HCT116 (cell line): ENCODE results near the gene GATAD1. TPM values are rescaled to one million over a fixed set of nuclear protein-coding genes. Genes with fewer than 3 reads are reported as not detected.

Source experiments
- ATAC-seq: fragments of 200-7000 bp; cut with Tn5 transposase; 2 replicates; pipeline ENCODE4 v1.9.1; 2020; ENCODE audit warnings: mild to moderate bottlenecking, moderate library complexity
- BruUV-seq: library from RNA; stranded (reverse); fragments of 400-500 nt; replicated peaks from 2 replicates; lab custom pipeline; 2021; lab: Mats Ljungman, UMichigan
- CTCF ChIA-PET: fragments of 300-600 bp; sonication (Branson Sonifier 250); formaldehyde crosslinking; loops from one replicate; lab custom pipeline; 2021; ENCODE audit warnings: antibody characterized with exemption; lab: Charles Lee
- POLR2A ChIA-PET: fragments of 300-600, 350-600 bp; sonication (Branson Sonifier 250); formaldehyde crosslinking; loops from one replicate; lab custom pipeline; 2021; ENCODE audit warnings: antibody characterized with exemption; lab: Charles Lee
- RAD21 ChIA-PET, 2 experiments: fragments of 300-600 bp; sonication (Branson Sonifier 250); formaldehyde crosslinking; loops; one replicate each; lab custom pipeline; 2023; ENCODE audit warnings: low total read pairs in 2 of 2; ENCODE audit not compliant: uncharacterized antibody in 2 of 2, unreplicated experiment in 2 of 2, low non-redundant PET in 1 of 2; lab: Charles Lee
- DNase-seq: peaks from one replicate; pipeline ENCODE4 v3.0.0-alpha.2; 2010; ENCODE audit warnings: low read depth, low spot score
- H2AFZ ChIP-seq: fragments of 200-600 bp; shearing (Covaris generic), sonication (generic); 2 replicates; pipeline ENCODE4 v1.6.1; 2017; ENCODE audit warnings: low read depth, mixed run types, mixed read lengths, antibody characterized with exemption, low read length; ENCODE audit not compliant: poor library complexity, severe bottlenecking
- H3K27ac ChIP-seq: 2 replicates; pipeline ENCODE4 v1.5.1; 2012; ENCODE audit warnings: low read depth, low read length
- H3K27me3 ChIP-seq: fragments of 200-600 bp; sonication (generic); 2 replicates; pipeline ENCODE4 v1.6.1; 2016; ENCODE audit warnings: mixed run types, low read length, mixed read lengths; ENCODE audit not compliant: insufficient read depth
- H3K36me3 ChIP-seq, 2 experiments: fragments of 200-500 bp in 1 of 2; fragments of 200-600 bp in 1 of 2; sonication (Bioruptor generic) in 1 of 2; sonication (generic) in 1 of 2; 2 replicates each; pipeline versions ENCODE4 v1.5.1 to v1.6.1; 2014 to 2016; ENCODE audit warnings: low read length in 2 of 2, inconsistent platforms in 1 of 2, mixed read lengths in 1 of 2, mixed run types in 1 of 2; ENCODE audit not compliant: insufficient read depth in 2 of 2, control insufficient read depth in 1 of 2
- H3K4me1 ChIP-seq, 2 experiments: fragments of 200-600 bp in 1 of 2; sonication (generic) in 1 of 2; 2 replicates each; pipeline versions ENCODE4 v1.5.1 to v1.6.1; 2012 to 2017; ENCODE audit warnings: low read length in 2 of 2, inconsistent platforms in 1 of 2, mild to moderate bottlenecking in 1 of 2, mixed read lengths in 1 of 2, mixed run types in 1 of 2, moderate library complexity in 1 of 2; ENCODE audit not compliant: insufficient read depth in 2 of 2, control insufficient read depth in 1 of 2
- H3K4me2 ChIP-seq: fragments of 200-600 bp; sonication (generic); 2 replicates; pipeline ENCODE4 v1.6.1; 2017; ENCODE audit warnings: mixed run types, low read length, mixed read lengths
- H3K4me3 ChIP-seq, 2 experiments: fragments of 200-600 bp in 1 of 2; sonication (generic) in 1 of 2; replicated peaks in 1 of 2; 2 replicates each; pipeline ENCODE4 v1.5.1; 2011 to 2016; ENCODE audit warnings: low read length in 2 of 2, control low read depth in 1 of 2, low read depth in 1 of 2, mild to moderate bottlenecking in 1 of 2, mixed read lengths in 1 of 2, mixed run types in 1 of 2
- H3K79me2 ChIP-seq: fragments of 200-600 bp; sonication (generic); 2 replicates; pipeline ENCODE4 v1.6.1; 2017; ENCODE audit warnings: mild to moderate bottlenecking, mixed run types, low read length, moderate library complexity, mixed read lengths; ENCODE audit not compliant: insufficient read depth
- H3K9ac ChIP-seq: fragments of 200-600 bp; sonication (generic); 2 replicates; pipeline ENCODE4 v1.6.1; 2016; ENCODE audit warnings: low read length, mixed read lengths
- H3K9me2 ChIP-seq: fragments of 200-600 bp; sonication (generic), shearing (Covaris generic); 2 replicates; pipeline ENCODE4 v1.6.1; 2017; ENCODE audit warnings: mixed run types, mild to moderate bottlenecking, moderate library complexity; ENCODE audit not compliant: insufficient read depth
- H3K9me3 ChIP-seq, 2 experiments: fragments of 200-500 bp in 1 of 2; fragments of 200-600 bp in 1 of 2; sonication (Bioruptor generic) in 1 of 2; sonication (generic) in 1 of 2; 2 replicates each; pipeline ENCODE4 v1.6.1; 2014 to 2017; ENCODE audit warnings: low read length in 2 of 2, mixed read lengths in 2 of 2, inconsistent platforms in 1 of 2, low read depth in 1 of 2, mild to moderate bottlenecking in 1 of 2, mixed run types in 1 of 2, moderate library complexity in 1 of 2; ENCODE audit not compliant: control insufficient read depth in 1 of 2, insufficient read depth in 1 of 2
- H4K20me1 ChIP-seq: fragments of 200-600 bp; sonication (generic), shearing (Covaris generic); 2 replicates; pipeline ENCODE4 v1.6.1; 2017; ENCODE audit warnings: mixed run types, mild to moderate bottlenecking, moderate library complexity; ENCODE audit not compliant: insufficient read depth
- ATF3 ChIP-seq: IDR thresholded peaks from 2 replicates; pipeline ENCODE4 v1.6.1; 2012
- CBX3 ChIP-seq: IDR thresholded peaks from 2 replicates; pipeline ENCODE4 v1.6.1; 2012; ENCODE audit warnings: low read depth
- CEBPB ChIP-seq: IDR thresholded peaks from 2 replicates; pipeline ENCODE4 v1.6.1; 2012; ENCODE audit warnings: low read depth
- EGR1 ChIP-seq: IDR thresholded peaks from 2 replicates; pipeline ENCODE4 v1.6.1; 2012; ENCODE audit warnings: low read depth
- ELF1 ChIP-seq: IDR thresholded peaks from 2 replicates; pipeline ENCODE4 v1.6.1; 2012; ENCODE audit warnings: low read depth, borderline replicate concordance
- EZH2phosphoT487 ChIP-seq: fragments of 200-600 bp; IDR thresholded peaks from 2 replicates; pipeline ENCODE4 v1.6.1; 2018; ENCODE audit warnings: antibody characterized with exemption, borderline replicate concordance
- FOSL1 ChIP-seq: IDR thresholded peaks from 2 replicates; pipeline ENCODE4 v1.6.1; 2012; ENCODE audit warnings: low read depth
- JUND ChIP-seq: IDR thresholded peaks from 2 replicates; pipeline ENCODE4 v1.6.1; 2012
- MAX ChIP-seq: IDR thresholded peaks from 2 replicates; pipeline ENCODE4 v1.6.1; 2012
- POLR2A ChIP-seq: IDR thresholded peaks from 2 replicates; pipeline ENCODE4 v1.7.0; 2011; ENCODE audit warnings: borderline replicate concordance; ENCODE audit not compliant: insufficient read depth, insufficient read length; ENCODE audit errors: extremely low read depth
- POLR2AphosphoS5 ChIP-seq: IDR thresholded peaks from 2 replicates; pipeline ENCODE4 v1.6.1; 2011; ENCODE audit warnings: mild to moderate bottlenecking, low read depth, low read length, moderate library complexity
- RAD21 ChIP-seq: IDR thresholded peaks from 2 replicates; pipeline ENCODE4 v1.6.1; 2012; ENCODE audit warnings: low read depth, mild to moderate bottlenecking
- REST ChIP-seq: IDR thresholded peaks from 2 replicates; pipeline ENCODE4 v1.6.1; 2012; ENCODE audit warnings: low read depth
- SIN3A ChIP-seq: IDR thresholded peaks from 2 replicates; pipeline ENCODE4 v1.6.1; 2012; ENCODE audit warnings: low read depth
- SP1 ChIP-seq: IDR thresholded peaks from 2 replicates; pipeline ENCODE4 v1.6.1; 2012; ENCODE audit warnings: low read depth
- SRF ChIP-seq: IDR thresholded peaks from 2 replicates; pipeline ENCODE4 v1.6.1; 2012; ENCODE audit warnings: low read depth
- YY1 ChIP-seq: IDR thresholded peaks from 2 replicates; pipeline ENCODE4 v1.6.1; 2011; ENCODE audit warnings: low read length, low read depth, moderate library complexity, mild to moderate bottlenecking; ENCODE audit not compliant: insufficient replicate concordance; ENCODE audit errors: extremely low read depth
- ZNF274 ChIP-seq: fragments of 200-500 bp; sonication (Bioruptor generic); IDR thresholded peaks from 2 replicates; pipeline ENCODE4 v1.6.1; 2014; ENCODE audit warnings: mild to moderate bottlenecking, low read depth, low read length, inconsistent platforms
- intact Hi-C: fragments of 100-400 bp; cut with micrococcal nuclease; formaldehyde crosslinking; loops from 2 replicates; pipeline ENCODE4 v1.10.0; 2022
- total RNA-seq: library from RNA; stranded (reverse); gene quantifications from one replicate; pipeline ENCODE4 v1.2.1, GENCODE V29; 2021; ENCODE audit not compliant: unreplicated experiment
- TF ChIP-seq, protein P1 (sequence below), 3 experiments: fragments of 200-600 bp in 1 of 3; sonication (generic) in 1 of 3; IDR thresholded peaks in 2 of 3; conservative IDR thresholded peaks in 1 of 3; 2 replicates each; pipeline ENCODE4 v1.5.1; 2012 to 2017; ENCODE audit warnings: low read depth in 2 of 3, low read length in 2 of 3, antibody characterized with exemption in 1 of 3, borderline replicate concordance in 1 of 3, control low read depth in 1 of 3, mild to moderate bottlenecking in 1 of 3, mixed read lengths in 1 of 3, mixed run types in 1 of 3, moderate library complexity in 1 of 3; ENCODE audit not compliant: insufficient read depth in 1 of 3

Gene GATAD1
- total RNA-seq, 1 experiment from 2014 or later, result 23.9 TPM

- ChIA-PET POLR2A (no interaction called here), RAD21 (no interaction called here), CTCF (no interaction called here)
- H3K4me1 ChIP-seq, result no peaks in the 10 kb centered on the region
- no peaks in the 10 kb centered on the region for H3K9me3 ChIP-seq
- H4K20me1 ChIP-seq, result no peaks in the 10 kb centered on the region
- no peaks in the 10 kb centered on the region for H3K79me2 ChIP-seq
- TF ChIP-seq ZNF274 (no peak), RAD21 (no peak), CEBPB (no peak), YY1 (no peak), MAX (no peak), CBX3 (no peak), SRF (no peak), ELF1 (no peak), JUND (no peak), POLR2AphosphoS5 (no peak), SP1 (no peak), FOSL1 (no peak), EZH2phosphoT487 (no peak), SIN3A (no peak), REST (no peak), ATF3 (no peak), POLR2A (no peak), EGR1 (no peak)
- TF ChIP-seq, protein P1, sequence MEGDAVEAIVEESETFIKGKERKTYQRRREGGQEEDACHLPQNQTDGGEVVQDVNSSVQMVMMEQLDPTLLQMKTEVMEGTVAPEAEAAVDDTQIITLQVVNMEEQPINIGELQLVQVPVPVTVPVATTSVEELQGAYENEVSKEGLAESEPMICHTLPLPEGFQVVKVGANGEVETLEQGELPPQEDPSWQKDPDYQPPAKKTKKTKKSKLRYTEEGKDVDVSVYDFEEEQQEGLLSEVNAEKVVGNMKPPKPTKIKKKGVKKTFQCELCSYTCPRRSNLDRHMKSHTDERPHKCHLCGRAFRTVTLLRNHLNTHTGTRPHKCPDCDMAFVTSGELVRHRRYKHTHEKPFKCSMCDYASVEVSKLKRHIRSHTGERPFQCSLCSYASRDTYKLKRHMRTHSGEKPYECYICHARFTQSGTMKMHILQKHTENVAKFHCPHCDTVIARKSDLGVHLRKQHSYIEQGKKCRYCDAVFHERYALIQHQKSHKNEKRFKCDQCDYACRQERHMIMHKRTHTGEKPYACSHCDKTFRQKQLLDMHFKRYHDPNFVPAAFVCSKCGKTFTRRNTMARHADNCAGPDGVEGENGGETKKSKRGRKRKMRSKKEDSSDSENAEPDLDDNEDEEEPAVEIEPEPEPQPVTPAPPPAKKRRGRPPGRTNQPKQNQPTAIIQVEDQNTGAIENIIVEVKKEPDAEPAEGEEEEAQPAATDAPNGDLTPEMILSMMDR (IDR thresholded peaks at IDR 0.05 in 2 of 3, conservative IDR thresholded peaks at IDR 0.05 in 1 of 3; ENCODE audit: borderline replicate concordance in 1 of 3, insufficient read depth in 1 of 3, low read depth in 2 of 3, low read length in 2 of 3), result no peak
- no peak overlapping the region for H2AFZ ChIP-seq
- BruUV-seq, result no TSS peak
- ATAC-seq (no peak), DNase-seq (no peak)
- H3K36me3 ChIP-seq, result no peaks in the 10 kb centered on the region
- no peak overlapping the region for H3K27ac ChIP-seq
- no peaks in the 10 kb centered on the region for H3K27me3 ChIP-seq
- H3K9me2 ChIP-seq, result no peaks in the 10 kb centered on the region
- intact Hi-C loops, result no loop called here
- H3K4me2 ChIP-seq, result no peak overlapping the region
- H3K9ac ChIP-seq, result no peak overlapping the region
- H3K4me3 ChIP-seq, result no peak overlapping the region
Observed at GRCh38 chr7:92464515-92464914, 17.2 kb downstream of the GATAD1 start.
